NB4 (cell line): ENCODE data around the gene RIC8B.

Experiments used
- DNase-seq: peaks from one replicate; pipeline ENCODE4 v3.0.0; 2010; ENCODE audit warnings: low read depth
- H3K4me3 ChIP-seq: one replicate; pipeline ENCODE4 v1.5.1; 2011; ENCODE audit warnings: mild to moderate bottlenecking, low read depth, low read length, moderate library complexity
- CTCF ChIP-seq: IDR thresholded peaks from one replicate; pipeline ENCODE4 v1.5.1; 2012; ENCODE audit warnings: low read depth, low read length
- MAX ChIP-seq: IDR thresholded peaks from 2 replicates; pipeline ENCODE4 v1.6.1; 2011; ENCODE audit warnings: low read depth, low read length
- MYC ChIP-seq: IDR thresholded peaks from 2 replicates; pipeline ENCODE4 v1.6.1; 2011; ENCODE audit warnings: low read depth, low read length
- POLR2A ChIP-seq: IDR thresholded peaks from 2 replicates; pipeline ENCODE4 v1.6.1; 2011; ENCODE audit warnings: mild to moderate bottlenecking; ENCODE audit not compliant: insufficient read length; ENCODE audit errors: extremely low read depth

RIC8B gene

GRCh38 chr12:106894774-106895173 lies 120.3 kb downstream of the RIC8B start:
- no peak for TF ChIP-seq CTCF
- TF ChIP-seq MAX: no peak
- TF ChIP-seq POLR2A: no peak
- TF ChIP-seq MYC: no peak
- no peak for DNase-seq
- no peak overlapping the region for H3K4me3 ChIP-seq

GRCh38 chr12:106896603-106897002 lies 122.1 kb downstream of the RIC8B start:
- no peak overlapping the region for H3K4me3 ChIP-seq
- no peak for DNase-seq
- no peak for TF ChIP-seq POLR2A
- no peak for TF ChIP-seq MYC
- no peak for TF ChIP-seq CTCF
- TF ChIP-seq MAX: no peak

- no peak for TF ChIP-seq MAX
- no peak for TF ChIP-seq CTCF
- TF ChIP-seq POLR2A: no peak
- no peak for TF ChIP-seq MYC
- no peak for DNase-seq
- no peak overlapping the region for H3K4me3 ChIP-seq
Measured at GRCh38 chr12:106897082-106897481, 122.6 kb downstream of the RIC8B start.

- no peak for DNase-seq
- H3K4me3 ChIP-seq: no peak overlapping the region
- TF ChIP-seq MYC (no peak), CTCF (no peak), POLR2A (no peak)
Measured at GRCh38 chr12:106897981-106898901, 123.8 kb downstream of the RIC8B start.

- TF ChIP-seq MAX: no peak
- no peak for TF ChIP-seq POLR2A
- no peak for TF ChIP-seq CTCF
- no peak for TF ChIP-seq MYC
- DNase-seq: no peak
- no peak overlapping the region for H3K4me3 ChIP-seq
Measured at GRCh38 chr12:106900554-106900953, 126.1 kb downstream of the RIC8B start.
